ENCODE results near the gene IQCH.
"Not testable (repeated sequence)": the region's sequence is repeated elsewhere in the genome, so short reads cannot be mapped to it uniquely, and the experiment has no call there.

Gene IQCH

DNA sequence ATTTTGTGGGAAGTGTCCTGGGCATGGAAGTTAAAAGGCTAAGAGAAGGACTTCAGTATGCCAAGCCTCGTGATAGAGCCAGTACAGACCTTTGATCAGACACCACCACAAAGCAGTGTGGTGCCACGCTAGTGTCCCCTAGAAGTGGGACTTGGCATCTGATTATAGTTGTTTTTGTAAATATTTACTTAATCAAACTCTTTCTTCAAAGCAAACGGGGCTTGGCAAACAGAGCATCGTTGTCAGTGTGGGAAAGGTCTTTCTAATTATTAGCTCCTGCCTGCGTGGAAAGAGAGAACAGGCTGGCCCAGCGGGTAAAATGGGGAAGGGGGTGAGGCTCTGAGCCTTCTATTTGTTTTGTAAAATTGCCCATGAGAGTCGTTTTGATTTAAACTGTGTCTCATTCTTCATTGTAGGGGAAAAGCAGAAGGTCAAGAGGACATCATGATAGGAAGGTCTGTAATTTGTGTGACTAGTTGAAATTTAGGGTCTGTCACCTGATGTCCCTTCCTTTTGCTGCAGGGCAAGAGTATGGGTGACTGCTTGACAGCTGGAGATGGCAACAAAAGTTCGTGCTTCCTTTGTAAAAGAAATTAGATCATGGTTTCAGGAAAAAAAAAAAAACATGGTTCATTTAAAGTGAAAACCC is 105.0 kb downstream of the IQCH start:
- Histone ChIP-seq H3K4me1 (ENCODE audit: control insufficient read depth in 1 of 2, insufficient read depth in 1 of 2, low read depth in 1 of 2, low read length in 1 of 2) (no peaks in the 10 kb centered on the region), H3K4me3 (ENCODE audit: low read depth in 1 of 2, low read length in 1 of 2) (no peak overlapping the region), H3K9me3 (no peaks in the 10 kb centered on the region), H3K36me3 (no peaks in the 10 kb centered on the region), H3K27me3 (no peaks in the 10 kb centered on the region), H3K27ac (no peak overlapping the region)
- TF ChIP-seq, protein P1, sequence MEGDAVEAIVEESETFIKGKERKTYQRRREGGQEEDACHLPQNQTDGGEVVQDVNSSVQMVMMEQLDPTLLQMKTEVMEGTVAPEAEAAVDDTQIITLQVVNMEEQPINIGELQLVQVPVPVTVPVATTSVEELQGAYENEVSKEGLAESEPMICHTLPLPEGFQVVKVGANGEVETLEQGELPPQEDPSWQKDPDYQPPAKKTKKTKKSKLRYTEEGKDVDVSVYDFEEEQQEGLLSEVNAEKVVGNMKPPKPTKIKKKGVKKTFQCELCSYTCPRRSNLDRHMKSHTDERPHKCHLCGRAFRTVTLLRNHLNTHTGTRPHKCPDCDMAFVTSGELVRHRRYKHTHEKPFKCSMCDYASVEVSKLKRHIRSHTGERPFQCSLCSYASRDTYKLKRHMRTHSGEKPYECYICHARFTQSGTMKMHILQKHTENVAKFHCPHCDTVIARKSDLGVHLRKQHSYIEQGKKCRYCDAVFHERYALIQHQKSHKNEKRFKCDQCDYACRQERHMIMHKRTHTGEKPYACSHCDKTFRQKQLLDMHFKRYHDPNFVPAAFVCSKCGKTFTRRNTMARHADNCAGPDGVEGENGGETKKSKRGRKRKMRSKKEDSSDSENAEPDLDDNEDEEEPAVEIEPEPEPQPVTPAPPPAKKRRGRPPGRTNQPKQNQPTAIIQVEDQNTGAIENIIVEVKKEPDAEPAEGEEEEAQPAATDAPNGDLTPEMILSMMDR (IDR thresholded peaks at IDR 0.05): no peak

DNA sequence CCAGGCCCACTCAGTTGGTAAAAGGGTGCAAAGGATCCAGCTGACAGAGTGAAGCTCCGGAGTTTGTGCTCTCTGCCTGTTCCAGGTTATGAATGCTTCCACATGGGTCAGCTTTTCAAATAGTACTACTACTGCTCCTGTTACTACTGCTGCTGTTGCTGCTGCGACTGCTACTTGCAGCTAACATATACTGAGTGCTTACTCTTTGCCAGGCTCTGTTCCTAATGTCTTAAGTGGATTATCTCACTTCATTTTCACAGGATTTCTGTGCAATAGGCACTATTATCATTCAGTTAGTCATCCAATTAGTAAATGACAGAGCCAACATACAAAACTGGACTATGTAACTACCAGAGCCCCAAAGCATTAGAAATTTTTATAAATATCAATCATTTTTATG is 106.5 kb downstream of the IQCH start:
- TF ChIP-seq, protein P1 (IDR thresholded peaks at IDR 0.05): no peak
- no peaks in the 10 kb centered on the region for H3K4me1 ChIP-seq (ENCODE audit: control insufficient read depth in 1 of 2, insufficient read depth in 1 of 2, low read depth in 1 of 2, low read length in 1 of 2)
- H3K27me3 ChIP-seq: no peaks in the 10 kb centered on the region
- no peak overlapping the region for H3K4me3 ChIP-seq (ENCODE audit: low read depth in 1 of 2, low read length in 1 of 2)
- no peaks in the 10 kb centered on the region for H3K36me3 ChIP-seq
- no peaks in the 10 kb centered on the region for H3K9me3 ChIP-seq
- H3K27ac ChIP-seq: no peak overlapping the region

DNA sequence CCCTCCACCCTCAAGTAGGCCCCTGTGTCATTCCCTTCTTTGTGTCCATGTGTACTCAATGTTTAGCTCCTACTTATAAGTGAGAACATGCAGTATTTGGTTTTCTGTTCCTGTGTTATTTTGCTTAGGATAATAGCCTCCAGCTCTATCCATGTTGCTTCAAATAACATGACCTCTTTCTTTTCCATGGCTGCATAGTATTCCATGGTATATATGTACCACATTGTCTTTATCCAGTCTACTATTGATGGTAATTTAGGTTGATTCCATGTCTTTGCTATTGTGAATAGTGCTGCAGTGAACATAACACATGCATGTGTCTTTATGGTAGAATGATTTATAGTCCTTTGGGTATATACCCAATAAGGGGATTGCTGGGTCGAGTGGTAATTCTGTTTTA is 109.1 kb downstream of the IQCH start:
- H3K27me3 ChIP-seq; H3K36me3 ChIP-seq; H3K4me1 ChIP-seq (ENCODE audit: control insufficient read depth in 1 of 2, insufficient read depth in 1 of 2, low read depth in 1 of 2, low read length in 1 of 2); H3K4me3 ChIP-seq (ENCODE audit: low read depth in 1 of 2, low read length in 1 of 2); H3K27ac ChIP-seq; H3K9me3 ChIP-seq: not testable (repeated sequence)

DNA sequence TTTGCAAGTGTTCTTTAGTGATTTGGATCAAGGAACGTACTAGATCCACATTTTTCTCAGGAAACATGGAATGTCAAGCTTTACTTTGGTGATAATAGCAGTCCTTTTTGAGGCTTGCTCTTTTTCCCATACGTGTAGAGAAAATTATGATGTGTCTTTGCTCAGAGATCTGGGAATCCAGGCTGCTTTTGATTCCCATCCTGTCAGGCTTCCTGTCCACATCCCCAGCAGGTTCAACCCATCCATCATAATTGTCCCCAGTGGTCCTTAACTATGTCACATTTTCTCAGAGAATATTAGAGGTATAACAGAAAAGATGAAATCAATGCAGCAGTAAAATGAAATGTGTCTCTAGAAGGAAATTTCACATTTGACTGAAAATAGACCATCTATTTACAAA is 111.4 kb downstream of the IQCH start:
- Histone ChIP-seq H3K4me3 (ENCODE audit: low read depth in 1 of 2, low read length in 1 of 2) (no peak overlapping the region), H3K4me1 (ENCODE audit: control insufficient read depth in 1 of 2, insufficient read depth in 1 of 2, low read depth in 1 of 2, low read length in 1 of 2) (no peaks in the 10 kb centered on the region), H3K9me3 (no peaks in the 10 kb centered on the region), H3K36me3 (no peaks in the 10 kb centered on the region), H3K27me3 (peaks cover 15% of the 10 kb centered on the region), H3K27ac (no peak overlapping the region)
- TF ChIP-seq, protein P1 (IDR thresholded peaks at IDR 0.05): no peak

DNA sequence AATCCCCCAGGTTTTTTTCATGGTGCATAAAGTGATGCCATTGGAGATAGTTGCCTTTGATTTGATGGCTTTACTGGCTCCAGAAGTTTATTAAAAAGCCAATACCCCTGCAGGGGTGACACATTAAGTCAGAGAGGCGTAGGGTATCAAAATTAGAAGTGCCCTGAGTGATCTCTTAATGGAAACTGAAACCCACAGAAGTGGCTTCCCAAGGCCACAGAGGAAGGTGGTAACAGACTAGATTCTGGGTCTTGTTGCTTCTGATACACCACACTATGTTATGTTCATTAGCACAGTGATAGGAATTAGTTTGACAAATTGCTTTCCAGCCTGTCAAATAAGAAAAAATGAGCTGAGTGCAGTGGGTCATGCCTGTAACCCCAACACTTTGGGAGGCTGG is 112.3 kb downstream of the IQCH start:
- TF ChIP-seq, protein P1 (IDR thresholded peaks at IDR 0.05): no peak
- Histone ChIP-seq H3K9me3 (no peaks in the 10 kb centered on the region), H3K36me3 (no peaks in the 10 kb centered on the region), H3K4me1 (ENCODE audit: control insufficient read depth in 1 of 2, insufficient read depth in 1 of 2, low read depth in 1 of 2, low read length in 1 of 2) (no peaks in the 10 kb centered on the region), H3K27ac (no peak overlapping the region), H3K27me3 (peaks cover 16% of the 10 kb centered on the region), H3K4me3 (ENCODE audit: low read depth in 1 of 2, low read length in 1 of 2) (no peak overlapping the region)

DNA sequence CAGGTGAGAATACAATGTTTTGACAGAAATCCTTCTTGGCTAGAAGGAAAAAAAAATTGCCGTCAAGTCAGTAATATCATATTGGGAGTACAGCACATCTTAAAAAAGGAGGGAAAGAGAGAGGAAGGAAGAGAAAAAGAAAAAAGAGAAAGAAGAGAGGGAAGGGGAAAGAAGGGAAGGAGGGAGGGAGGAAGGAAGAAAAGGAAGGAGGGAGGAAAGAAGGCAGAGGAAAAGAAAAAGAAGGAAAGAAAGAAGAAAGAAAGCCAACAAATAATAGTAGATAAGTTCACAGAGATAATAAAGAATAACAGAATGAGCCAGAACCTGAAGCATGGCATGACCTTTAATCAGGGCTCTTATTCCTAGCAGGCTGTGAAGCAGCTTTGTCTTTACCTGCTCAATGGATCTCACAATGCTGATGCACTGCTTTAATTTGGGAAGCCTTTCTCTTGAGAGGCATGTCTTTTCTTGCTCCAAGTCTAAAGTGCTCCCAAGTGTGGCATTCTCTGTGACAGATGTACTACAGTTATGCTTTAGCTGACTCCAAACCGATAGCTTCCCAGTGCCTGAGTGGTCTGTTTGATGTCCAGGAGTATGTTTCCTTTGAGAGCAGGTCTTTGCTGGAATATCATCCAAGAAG is 114.9 kb downstream of the IQCH start:
- TF ChIP-seq, protein P1 (IDR thresholded peaks at IDR 0.05): no peak
- Histone ChIP-seq H3K4me1 (ENCODE audit: control insufficient read depth in 1 of 2, insufficient read depth in 1 of 2, low read depth in 1 of 2, low read length in 1 of 2) (no peaks in the 10 kb centered on the region), H3K36me3 (no peaks in the 10 kb centered on the region), H3K27me3 (peaks cover 16% of the 10 kb centered on the region), H3K27ac (no peak overlapping the region), H3K9me3 (no peaks in the 10 kb centered on the region), H3K4me3 (ENCODE audit: low read depth in 1 of 2, low read length in 1 of 2) (no peak overlapping the region)

Data from neutrophil (primary cell).